Astrocyte of the spinal cord (primary cell): ENCODE measurements around the gene GAS7.

Experiments used
- DNase-seq: peaks from one replicate; pipeline ENCODE4 v3.0.0; 2011; ENCODE audit warnings: low read depth, low spot score
- H3K4me3 ChIP-seq: 2 replicates; pipeline ENCODE4 v1.5.1; 2011; ENCODE audit warnings: low read depth, mild to moderate bottlenecking, low read length, moderate library complexity
- in situ Hi-C: cut with HindIII; loops from 2 replicates; pipeline ENCODE4 v1.10.0; 2017; ENCODE audit warnings: low sequenced_read_pairs
- TF ChIP-seq, protein P1 (sequence below): IDR thresholded peaks from 2 replicates; pipeline ENCODE4 v1.5.1; 2012; ENCODE audit warnings: low read depth, mild to moderate bottlenecking, low read length, inconsistent platforms

GAS7 gene

DNA sequence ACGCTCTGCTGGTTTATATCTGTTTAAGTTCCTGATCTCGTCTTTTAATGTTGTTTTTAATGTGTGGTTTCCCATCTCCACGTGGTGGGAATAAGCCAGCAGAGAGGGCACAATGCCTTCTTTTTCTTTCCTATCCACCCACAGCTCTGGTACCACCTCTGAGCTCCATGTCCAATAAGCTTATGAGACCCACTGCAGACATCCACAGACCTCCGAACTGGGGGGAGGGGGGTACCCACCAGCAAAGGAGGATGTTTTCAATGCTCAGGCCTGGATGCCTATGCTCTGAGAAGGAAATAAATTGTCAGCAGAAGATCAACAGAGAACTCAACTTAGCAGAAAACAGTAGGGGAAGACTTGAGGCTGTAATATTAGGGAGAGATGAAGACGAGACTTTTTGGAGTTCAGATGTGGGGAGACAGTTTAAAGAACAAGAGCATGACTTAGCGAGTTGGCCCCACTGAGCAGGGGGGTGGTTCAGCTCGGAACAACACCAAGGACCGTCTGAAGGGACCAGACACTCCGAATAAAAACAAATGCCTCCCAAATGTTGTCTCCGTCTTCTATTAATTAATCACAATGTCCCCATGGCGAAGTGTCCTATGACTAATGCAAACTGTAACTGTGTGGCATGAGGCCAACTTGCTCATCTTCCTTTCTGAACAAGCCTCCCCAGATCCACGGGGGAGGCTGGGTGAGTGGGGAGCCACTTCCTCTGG lies 62.7 kb downstream of the GAS7 start:
- peak; percentile 42 for DNase-seq
- TF ChIP-seq, protein P1, sequence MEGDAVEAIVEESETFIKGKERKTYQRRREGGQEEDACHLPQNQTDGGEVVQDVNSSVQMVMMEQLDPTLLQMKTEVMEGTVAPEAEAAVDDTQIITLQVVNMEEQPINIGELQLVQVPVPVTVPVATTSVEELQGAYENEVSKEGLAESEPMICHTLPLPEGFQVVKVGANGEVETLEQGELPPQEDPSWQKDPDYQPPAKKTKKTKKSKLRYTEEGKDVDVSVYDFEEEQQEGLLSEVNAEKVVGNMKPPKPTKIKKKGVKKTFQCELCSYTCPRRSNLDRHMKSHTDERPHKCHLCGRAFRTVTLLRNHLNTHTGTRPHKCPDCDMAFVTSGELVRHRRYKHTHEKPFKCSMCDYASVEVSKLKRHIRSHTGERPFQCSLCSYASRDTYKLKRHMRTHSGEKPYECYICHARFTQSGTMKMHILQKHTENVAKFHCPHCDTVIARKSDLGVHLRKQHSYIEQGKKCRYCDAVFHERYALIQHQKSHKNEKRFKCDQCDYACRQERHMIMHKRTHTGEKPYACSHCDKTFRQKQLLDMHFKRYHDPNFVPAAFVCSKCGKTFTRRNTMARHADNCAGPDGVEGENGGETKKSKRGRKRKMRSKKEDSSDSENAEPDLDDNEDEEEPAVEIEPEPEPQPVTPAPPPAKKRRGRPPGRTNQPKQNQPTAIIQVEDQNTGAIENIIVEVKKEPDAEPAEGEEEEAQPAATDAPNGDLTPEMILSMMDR = no peak
- no peak overlapping the region for H3K4me3 ChIP-seq
- in situ Hi-C loops = no loop called here

- TF ChIP-seq, protein P1 = no peak
- H3K4me3 ChIP-seq = no peak overlapping the region
- in situ Hi-C loops = no loop called here
- no peak for DNase-seq
Observed at GRCh38 chr17:10130677-10131076, 67.7 kb downstream of the GAS7 start.

DNA sequence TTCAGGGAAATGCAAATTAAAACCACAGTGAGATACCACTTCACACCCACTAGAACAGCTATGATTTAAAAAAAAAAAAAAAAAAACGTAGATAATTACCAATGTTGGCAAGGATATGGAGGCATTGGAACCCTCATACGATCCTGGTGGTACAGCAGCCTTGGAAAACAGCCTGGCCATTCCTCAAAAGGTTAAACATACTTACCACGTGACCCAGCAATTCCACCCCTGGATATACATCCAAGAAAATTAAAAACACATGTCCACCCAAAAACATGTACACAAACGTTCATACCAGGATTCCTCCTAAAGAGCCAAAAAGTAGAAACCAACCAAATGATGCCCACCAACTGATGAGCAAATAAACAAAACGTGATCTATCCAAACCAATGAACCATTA lies 68.1 kb downstream of the GAS7 start:
- DNase-seq = no peak
- in situ Hi-C loops = no loop called here
- no peak overlapping the region for H3K4me3 ChIP-seq
- TF ChIP-seq, protein P1 = no peak

GRCh38 chr17:10127819-10128425 lies 70.5 kb downstream of the GAS7 start:
- no peak overlapping the region for H3K4me3 ChIP-seq
- TF ChIP-seq, protein P1 = no peak
- in situ Hi-C loops = no loop called here
- DNase-seq = peak; percentile 77

DNA sequence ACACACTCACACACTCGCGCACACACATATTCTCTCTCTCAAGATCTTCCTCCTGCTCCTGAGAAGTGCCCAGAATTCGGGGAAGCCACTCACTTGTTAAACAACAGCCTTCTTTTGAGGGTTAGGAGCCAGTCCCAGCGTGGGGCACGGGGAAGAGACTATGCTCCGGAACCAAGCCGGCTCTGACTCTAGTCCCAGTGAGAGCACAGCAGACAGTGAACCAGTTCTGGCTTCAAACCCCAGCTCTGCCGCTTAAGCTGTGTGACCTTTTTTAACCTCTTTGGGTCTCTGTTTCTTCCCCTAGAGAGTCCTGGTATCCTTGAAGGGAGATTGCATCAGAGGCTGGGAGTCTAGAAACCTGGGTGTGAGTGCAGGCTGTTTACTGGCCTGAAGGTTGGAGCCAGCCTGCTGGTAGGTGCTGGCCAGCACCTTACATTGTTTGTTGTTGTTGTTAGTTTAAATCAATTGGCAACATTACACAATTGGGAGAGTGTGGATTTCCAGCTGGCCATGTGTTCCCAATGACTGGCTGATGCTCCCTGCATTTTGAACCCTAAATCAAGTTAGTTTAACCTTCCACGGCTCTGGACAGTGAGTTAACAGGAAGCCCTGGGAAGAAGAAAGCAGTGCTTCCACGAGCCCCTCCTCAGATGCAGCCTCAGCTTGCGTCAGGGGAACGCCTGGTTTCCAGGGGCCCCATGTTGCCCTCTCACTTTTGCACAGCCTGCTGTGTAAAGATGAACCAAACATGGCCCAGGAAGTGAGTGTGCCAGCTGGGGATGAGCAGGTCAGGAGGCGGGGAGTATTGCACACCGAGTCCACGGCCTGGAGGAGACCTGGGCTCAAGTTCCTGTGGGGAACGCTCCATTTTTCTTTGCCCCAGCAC lies 71.5 kb downstream of the GAS7 start:
- in situ Hi-C loops = no loop called here
- H3K4me3 ChIP-seq = no peak overlapping the region

DNA sequence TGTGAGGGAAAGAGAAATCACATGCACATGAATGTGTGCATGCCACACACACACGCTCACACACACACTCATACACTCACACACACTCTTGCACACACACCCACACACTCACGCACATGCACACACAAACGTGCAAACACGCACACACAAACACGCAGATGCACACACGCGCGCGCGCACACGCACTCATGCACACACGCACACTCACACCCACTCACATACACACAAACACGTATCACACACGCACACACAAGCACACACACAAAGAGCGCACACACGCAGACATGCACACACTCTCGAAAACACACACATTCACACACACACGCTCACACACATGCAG lies 72.2 kb downstream of the GAS7 start:
- H3K4me3 ChIP-seq = no peak overlapping the region
- in situ Hi-C loops = no loop called here
- TF ChIP-seq, protein P1 = no peak
- no peak for DNase-seq

More for the DNA sequence above, 71.5 kb downstream of the GAS7 start:
- DNase-seq = peak; percentile 69
- TF ChIP-seq, protein P1 = no peak
